GM12892 (cell line): ENCODE results near the gene ZNF473.
"Not testable (repeated sequence)": the region's sequence is repeated elsewhere in the genome, so short reads cannot be mapped to it uniquely, and the experiment has no call there.

Experiments used
- POLR2A ChIP-seq: IDR thresholded peaks from 2 replicates; pipeline ENCODE4 v1.6.1; 2011; ENCODE audit warnings: low read depth, low read length, control low read depth
- POLR2AphosphoS5 ChIP-seq: IDR thresholded peaks from 2 replicates; pipeline ENCODE4 v1.6.1; 2011; ENCODE audit warnings: low read depth, low read length, control low read depth

- not testable (repeated sequence) for TF ChIP-seq POLR2A, POLR2AphosphoS5
Measured at GRCh38 chr19:50092597-50092996, 66.8 kb downstream of the ZNF473 start.
